M059J (cell line): ENCODE data around the gene DYNLRB1. TPM values are rescaled to one million over a fixed set of nuclear protein-coding genes. Genes with fewer than 3 reads are reported as not detected.
A peak's percentile ranks its signal among the peaks of the same experiment; 100 is the strongest.

Source experiments
- DNase-seq: peaks from one replicate; pipeline ENCODE4 v3.0.0-alpha.2; 2012; ENCODE audit warnings: low read depth
- total RNA-seq: library from RNA; depleted of rRNA; stranded (reverse); fragments of >200 nt; shearing (Covaris generic); gene quantifications from 2 replicates; pipeline ENCODE4 v1.2.3, GENCODE V29; 2014; rRNA removed

Gene DYNLRB1
- total RNA-seq, 1 experiment from 2014 or later: 305 TPM

DNA sequence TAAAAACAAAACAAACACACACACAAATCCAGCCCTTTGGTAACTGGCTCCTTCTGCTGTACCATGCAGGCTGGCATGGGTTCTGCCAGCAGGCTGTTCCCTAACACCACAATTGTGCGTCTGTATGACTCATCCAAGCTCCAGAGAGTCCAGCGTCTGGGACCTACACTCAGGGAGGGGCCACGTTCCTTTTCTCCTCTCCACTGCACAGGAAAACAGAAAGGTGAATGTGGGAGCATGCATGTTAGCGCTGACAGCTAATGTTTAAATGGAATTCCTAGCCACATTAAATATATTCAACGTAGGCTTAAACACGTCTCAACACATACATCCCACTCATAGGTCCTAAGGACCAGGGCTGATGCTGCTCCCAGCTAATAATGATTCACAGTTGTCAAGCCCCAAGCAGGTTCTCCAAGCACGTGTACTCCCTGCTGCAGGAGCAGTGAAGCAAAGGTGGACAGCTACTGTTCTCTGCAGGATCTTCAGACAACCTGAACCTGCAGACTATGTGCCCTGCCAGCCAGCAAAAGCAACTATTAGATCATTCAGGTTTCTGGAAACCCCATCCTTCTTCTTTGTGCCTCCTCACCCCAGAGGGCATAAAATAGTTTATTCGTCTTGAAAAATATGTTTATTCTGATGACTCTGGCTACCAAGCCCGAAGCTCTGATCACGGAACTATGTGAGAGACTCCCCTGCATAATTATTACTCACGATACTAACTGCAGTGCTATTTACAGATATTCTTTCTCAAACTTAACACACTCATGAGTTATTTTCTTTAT lies 63.2 kb downstream of the DYNLRB1 start:
- DNase-seq: peak; percentile 94

DNA sequence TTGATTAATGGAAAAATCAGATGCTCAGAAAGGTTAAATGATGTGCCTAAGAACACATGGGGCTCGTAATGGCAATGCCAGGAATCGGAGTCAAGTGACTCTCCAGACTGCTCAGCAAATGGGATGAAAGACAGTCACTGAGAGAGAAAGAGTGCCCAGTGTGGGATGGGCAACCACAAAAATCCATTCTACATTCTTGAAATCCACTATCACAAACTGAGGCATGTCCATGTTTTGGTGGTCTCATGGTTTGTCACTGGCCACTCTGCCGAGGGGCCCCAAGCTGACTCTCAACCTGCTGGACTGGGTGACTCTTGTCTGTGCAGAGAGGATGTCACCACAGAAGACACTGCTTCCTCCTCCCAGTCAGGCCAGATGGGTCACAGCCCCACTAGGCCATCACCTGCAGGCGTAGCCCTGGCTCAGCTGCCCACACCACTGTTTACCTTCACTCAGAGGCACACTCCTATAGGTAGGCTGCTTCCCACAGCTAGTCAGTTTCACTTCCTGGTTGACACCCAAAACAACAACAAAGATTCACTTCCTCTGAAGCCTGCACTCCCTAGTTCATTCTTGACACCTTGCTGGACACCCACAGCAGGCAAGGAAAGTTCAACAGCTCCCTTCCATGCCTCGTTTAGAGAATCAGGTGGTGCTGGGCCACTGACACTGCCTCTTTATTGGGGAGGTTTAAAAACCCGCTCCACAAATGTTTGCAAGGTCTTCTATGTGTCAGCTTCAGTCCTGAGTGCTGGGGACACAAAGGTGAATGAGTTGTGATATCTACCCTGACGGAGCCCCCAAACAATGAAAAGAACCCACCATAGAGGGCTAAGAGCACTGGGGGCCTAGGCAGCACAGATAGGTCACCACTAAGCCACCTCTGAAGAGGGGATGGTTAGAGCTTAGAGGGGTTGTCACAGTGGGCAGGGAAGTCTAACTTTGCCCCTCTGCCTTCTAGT lies 64.0 kb downstream of the DYNLRB1 start:
- peak; percentile 47 for DNase-seq

DNA sequence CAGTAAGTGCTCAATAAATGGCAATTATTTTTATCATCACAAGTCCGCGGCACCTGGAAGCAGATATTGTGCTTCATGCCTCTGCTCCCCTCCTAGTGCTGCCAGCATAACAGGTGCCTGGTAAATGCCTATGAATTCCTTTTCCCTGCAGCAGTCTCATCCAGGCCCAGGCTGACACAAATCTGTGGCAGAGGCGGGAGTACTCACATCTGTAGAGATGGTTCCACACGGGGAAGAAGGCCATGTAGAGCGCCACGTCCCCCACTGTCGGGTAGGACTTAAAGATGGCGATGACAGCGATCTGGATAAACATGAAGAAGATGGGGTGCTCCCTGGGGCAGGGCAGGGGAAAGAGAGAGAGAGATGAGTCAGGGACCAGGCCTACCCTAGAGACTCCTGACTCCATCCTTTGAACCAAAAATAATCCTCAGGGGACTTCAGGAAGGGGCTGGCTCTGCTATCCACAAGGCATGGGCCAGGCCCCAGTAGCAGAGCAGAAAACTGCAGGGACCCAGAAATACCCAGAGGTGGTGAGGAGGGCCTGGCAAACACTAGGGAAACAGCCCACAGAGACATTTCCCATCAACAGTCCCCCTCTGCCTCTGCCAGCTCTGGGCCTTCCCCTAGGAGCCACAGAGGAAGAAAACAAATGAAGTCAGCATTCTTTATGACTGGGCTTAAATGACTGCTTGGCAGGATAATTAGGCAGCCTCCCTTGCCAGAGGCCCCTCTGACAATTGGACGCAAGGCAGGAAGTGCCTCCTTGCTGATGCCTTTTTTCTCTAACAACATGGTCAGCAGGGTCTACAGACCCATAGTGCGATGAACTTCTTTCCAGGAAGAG lies 65.3 kb downstream of the DYNLRB1 start:
- DNase-seq: peak; percentile 86

DNA sequence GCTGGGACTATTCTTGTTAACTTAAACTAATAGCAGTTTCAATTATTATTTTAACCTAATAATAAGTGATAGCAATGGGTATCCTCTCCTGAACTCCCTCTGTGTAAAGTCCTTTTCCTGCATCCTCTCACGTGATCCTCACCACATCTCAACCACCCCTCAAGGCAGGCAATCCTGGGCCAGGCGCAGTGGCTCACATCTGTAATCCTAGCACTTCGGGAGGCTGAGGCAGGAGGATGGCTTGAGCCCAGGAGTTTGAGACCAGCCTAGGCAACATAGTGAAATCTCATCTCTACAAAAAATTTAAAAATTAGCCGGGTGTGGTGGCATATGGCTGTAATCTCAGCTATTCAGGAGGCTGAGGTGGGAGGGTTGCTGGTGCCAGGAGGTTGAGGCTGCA lies 66.0 kb downstream of the DYNLRB1 start:
- no peak for DNase-seq

DNA sequence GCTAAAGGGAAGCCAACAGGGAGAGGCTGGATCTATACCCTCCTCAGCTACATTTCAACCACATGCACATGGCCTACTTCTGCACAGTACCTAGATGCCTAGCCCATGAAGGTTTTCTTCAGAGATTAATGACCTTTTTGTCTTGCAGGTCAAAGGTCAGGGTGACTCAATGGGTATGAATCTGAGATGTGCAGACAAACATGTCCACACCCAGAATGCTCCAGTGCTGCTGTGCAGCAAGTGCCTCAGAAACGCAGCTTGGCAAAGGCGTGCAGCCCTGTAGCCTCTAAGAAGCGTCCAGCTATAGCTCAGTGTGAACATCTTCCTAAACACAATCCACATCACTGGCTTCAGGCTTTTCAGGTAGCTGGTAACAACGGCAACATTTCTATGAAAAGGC lies 66.7 kb downstream of the DYNLRB1 start:
- peak; percentile 43 for DNase-seq

DNA sequence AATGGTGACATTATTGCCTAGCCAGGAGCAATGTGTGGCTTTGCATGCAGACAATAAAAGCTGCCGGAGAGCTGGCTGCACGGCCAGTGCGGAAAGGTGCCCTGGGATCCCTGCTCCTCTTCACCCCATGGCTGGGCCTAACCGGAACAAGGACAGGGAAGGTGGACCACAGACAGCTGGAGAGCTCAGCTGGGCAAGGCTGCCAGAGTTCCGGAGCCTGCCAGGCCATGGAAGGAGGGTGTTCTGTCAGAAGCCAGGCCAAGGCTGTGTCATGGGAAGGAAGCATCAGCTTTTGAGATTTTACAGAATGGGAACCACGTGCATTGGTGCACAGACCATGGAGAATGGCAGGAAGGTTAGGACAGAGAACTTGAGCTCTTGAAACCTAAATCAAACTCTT lies 67.3 kb downstream of the DYNLRB1 start:
- no peak for DNase-seq

DNA sequence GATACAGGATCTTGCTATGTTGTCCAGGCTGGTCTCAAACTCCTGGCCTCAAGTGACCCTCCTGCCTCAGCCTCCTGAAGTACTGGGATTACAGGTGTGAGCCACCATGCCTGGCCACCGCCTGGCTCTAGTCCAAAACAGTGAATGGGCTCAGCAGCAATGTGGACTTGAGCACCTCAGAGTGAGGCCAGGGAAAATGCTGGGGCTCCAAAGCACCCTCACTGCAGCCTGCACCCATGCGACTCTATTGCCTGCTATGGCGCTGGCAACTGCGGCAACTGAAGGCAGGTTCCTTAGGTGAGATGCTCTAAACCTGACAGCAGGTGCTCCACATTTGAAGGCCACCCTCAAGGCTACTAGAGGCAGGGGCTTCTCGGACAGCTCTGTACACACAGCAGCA lies 68.8 kb downstream of the DYNLRB1 start:
- DNase-seq: no peak

DNA sequence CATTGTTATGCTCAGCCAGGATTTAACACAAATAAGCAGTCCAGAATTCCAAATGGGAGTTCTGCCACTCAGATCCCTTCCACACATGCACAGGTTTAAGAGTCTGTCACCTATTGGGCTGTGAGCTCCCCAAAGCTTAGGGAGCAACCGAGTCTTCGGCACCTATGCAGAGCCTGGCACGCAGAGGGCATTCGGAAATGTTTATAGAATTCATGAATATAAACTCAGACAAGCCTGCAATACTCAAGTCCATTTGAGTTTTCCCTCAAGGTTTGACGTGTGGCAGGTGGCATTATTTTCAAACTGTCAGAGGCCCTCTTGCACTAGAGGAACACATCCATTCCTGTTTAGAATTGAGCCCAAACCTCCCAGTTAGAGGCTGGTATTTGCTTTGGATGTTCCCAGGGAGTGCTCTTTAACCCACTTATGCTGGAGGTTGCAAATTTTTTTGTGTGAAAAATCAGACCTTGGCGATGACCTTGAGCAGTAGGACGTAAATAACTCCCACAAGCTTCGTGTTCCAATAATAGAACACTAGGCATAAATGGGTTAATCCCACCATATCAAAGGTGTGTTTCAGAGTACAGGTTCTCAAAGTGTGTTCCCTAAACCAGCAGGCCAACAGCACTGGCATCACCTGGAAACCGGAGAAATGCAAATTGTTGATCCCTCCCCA lies 70.4 kb downstream of the DYNLRB1 start:
- DNase-seq: no peak

Other genes starting within 250 kb of the DYNLRB1 start
- 123 and 125 TPM in 2 replicates for gene AHCY, start 213.1 kb upstream of the DYNLRB1 start, total RNA-seq
- gene ITCH, start 153.1 kb upstream of the DYNLRB1 start, total RNA-seq: 70.6 and 71.2 TPM in 2 replicates
- 59.8 and 72.2 TPM in 2 replicates for gene MAP1LC3A, start 42.3 kb downstream of the DYNLRB1 start, total RNA-seq
- gene PIGU, start 160.7 kb downstream of the DYNLRB1 start, total RNA-seq: 51.5 and 60.7 TPM in 2 replicates
- gene TP53INP2, start 187.9 kb downstream of the DYNLRB1 start, total RNA-seq: 11.3 and 17.4 TPM in 2 replicates